ENCODE measurements around the gene RASSF1. TPM values are rescaled to one million over a fixed set of nuclear protein-coding genes. Genes with fewer than 3 reads are reported as not detected.

The RASSF1 gene
- total RNA-seq, 1 experiment from 2014 or later, result 29.6 TPM

GRCh38 chr3:50389414-50389767 lies 48.8 kb upstream of the RASSF1 start:
- no peak overlapping the region for H2AFZ ChIP-seq (ENCODE audit: low read depth, low read length, poor library complexity, severe bottlenecking)
- H3K4me3 ChIP-seq (replicated peaks in 1 of 2; ENCODE audit: low read depth in 1 of 2, low read length in 2 of 2), result no peak overlapping the region
- ChIA-PET POLR2A (no interaction called here), CTCF (interaction anchor here (0.7 kb wide), 1 partner anchor 42 kb away, joined by 5 read pairs; no protein-coding TSS in a partner anchor), RAD21 (ENCODE audit: low non-redundant PET in 1 of 2, low total read pairs in 2 of 2, uncharacterized antibody in 2 of 2, unreplicated experiment in 2 of 2) (no interaction called here)
- H3K9me3 ChIP-seq (ENCODE audit: control insufficient read depth in 1 of 2, insufficient read depth in 1 of 2, low read depth in 1 of 2, low read length in 2 of 2), result no peaks in the 10 kb centered on the region
- no TSS peak for BruUV-seq (replicated peaks)
- H3K79me2 ChIP-seq (ENCODE audit: insufficient read depth, low read length), result no peaks in the 10 kb centered on the region
- no peak overlapping the region for H3K27ac ChIP-seq (ENCODE audit: low read depth, low read length)
- H3K36me3 ChIP-seq (ENCODE audit: control insufficient read depth in 1 of 2, insufficient read depth in 2 of 2, low read length in 2 of 2), result no peaks in the 10 kb centered on the region
- intact Hi-C loops (cut with micrococcal nuclease), result no loop called here
- H3K9ac ChIP-seq (ENCODE audit: low read length), result no peak overlapping the region
- H4K20me1 ChIP-seq (ENCODE audit: insufficient read depth), result no peaks in the 10 kb centered on the region
- H3K9me2 ChIP-seq (ENCODE audit: insufficient read depth), result no peaks in the 10 kb centered on the region
- H3K4me1 ChIP-seq (ENCODE audit: control insufficient read depth in 1 of 2, insufficient read depth in 2 of 2, low read length in 2 of 2), result peaks cover 0 to 15% of the 10 kb centered on the region in 2 experiments; a peak in 2 of 4 replicates
- ATAC-seq (no peak), DNase-seq (ENCODE audit: low read depth, low spot score) (no peak)
- TF ChIP-seq CEBPB (IDR thresholded peaks at IDR 0.05; ENCODE audit: low read depth) (no peak), MAX (IDR thresholded peaks at IDR 0.05) (no peak), YY1 (IDR thresholded peaks at IDR 0.05; ENCODE audit: extremely low read depth, insufficient replicate concordance, low read depth, low read length) (no peak), SRF (IDR thresholded peaks at IDR 0.05; ENCODE audit: low read depth) (no peak), CBX3 (IDR thresholded peaks at IDR 0.05; ENCODE audit: low read depth) (no peak)
- H3K27me3 ChIP-seq (ENCODE audit: insufficient read depth, low read length), result no peaks in the 10 kb centered on the region
- H3K4me2 ChIP-seq (ENCODE audit: low read length), result no peak overlapping the region

- RAD21 ChIA-PET (ENCODE audit: low non-redundant PET in 1 of 2, low total read pairs in 2 of 2, uncharacterized antibody in 2 of 2, unreplicated experiment in 2 of 2), result no interaction called here
- Histone ChIP-seq H3K27ac (ENCODE audit: low read depth, low read length) (no peak overlapping the region), H3K9me2 (ENCODE audit: insufficient read depth) (no peaks in the 10 kb centered on the region), H3K79me2 (ENCODE audit: insufficient read depth, low read length) (no peaks in the 10 kb centered on the region), H3K9me3 (ENCODE audit: control insufficient read depth in 1 of 2, insufficient read depth in 1 of 2, low read depth in 1 of 2, low read length in 2 of 2) (no peaks in the 10 kb centered on the region), H3K4me3 (replicated peaks in 1 of 2; ENCODE audit: low read depth in 1 of 2, low read length in 2 of 2) (no peak overlapping the region), H3K36me3 (ENCODE audit: control insufficient read depth in 1 of 2, insufficient read depth in 2 of 2, low read length in 2 of 2) (no peaks in the 10 kb centered on the region), H3K4me1 (ENCODE audit: control insufficient read depth in 1 of 2, insufficient read depth in 2 of 2, low read length in 2 of 2) (peaks cover 0 to 15% of the 10 kb centered on the region in 2 experiments; a peak in 2 of 4 replicates), H2AFZ (ENCODE audit: low read depth, low read length, poor library complexity, severe bottlenecking) (no peak overlapping the region), H3K9ac (ENCODE audit: low read length) (no peak overlapping the region), H3K4me2 (ENCODE audit: low read length) (no peak overlapping the region), H4K20me1 (ENCODE audit: insufficient read depth) (no peaks in the 10 kb centered on the region), H3K27me3 (ENCODE audit: insufficient read depth, low read length) (no peaks in the 10 kb centered on the region)
- CTCF ChIA-PET, result no interaction called here
- no TSS peak for BruUV-seq (replicated peaks)
- intact Hi-C loops (cut with micrococcal nuclease), result no loop called here
- ATAC-seq, result no peak
- POLR2A ChIA-PET, result no interaction called here
- DNase-seq (ENCODE audit: low read depth, low spot score), result no peak
- no peak for TF ChIP-seq REST (IDR thresholded peaks at IDR 0.05; ENCODE audit: low read depth)
- TF ChIP-seq CTCF (IDR thresholded peaks at IDR 0.05 in 2 of 3, conservative IDR thresholded peaks at IDR 0.05 in 1 of 3; ENCODE audit: borderline replicate concordance in 1 of 3, insufficient read depth in 1 of 3, low read depth in 2 of 3, low read length in 2 of 3), result no peak
- no peak for TF ChIP-seq TCF7L2 (IDR thresholded peaks at IDR 0.05; ENCODE audit: borderline replicate concordance, extremely low read depth, insufficient read depth, insufficient read length)
- TF ChIP-seq CEBPB (IDR thresholded peaks at IDR 0.05; ENCODE audit: low read depth), result no peak
- TF ChIP-seq YY1 (IDR thresholded peaks at IDR 0.05; ENCODE audit: extremely low read depth, insufficient replicate concordance, low read depth, low read length), result no peak
- TF ChIP-seq ZBTB33 (IDR thresholded peaks at IDR 0.05; ENCODE audit: extremely low read depth, insufficient replicate concordance, low read length), result no peak
- no peak for TF ChIP-seq CBX3 (IDR thresholded peaks at IDR 0.05; ENCODE audit: low read depth)
These were observed 48.2 kb upstream of the RASSF1 start for GRCh38 chr3:50388720-50389413.
